ENCODE data around the gene ZBBX. TPM values are rescaled to one million over a fixed set of nuclear protein-coding genes. Genes with fewer than 3 reads are reported as not detected.

Gene ZBBX
- total and polyA plus RNA-seq, 9 of the 15 experiments (the other 6 are each of a cell fraction or from before 2014, with no cell fraction given), result not detected

DNA sequence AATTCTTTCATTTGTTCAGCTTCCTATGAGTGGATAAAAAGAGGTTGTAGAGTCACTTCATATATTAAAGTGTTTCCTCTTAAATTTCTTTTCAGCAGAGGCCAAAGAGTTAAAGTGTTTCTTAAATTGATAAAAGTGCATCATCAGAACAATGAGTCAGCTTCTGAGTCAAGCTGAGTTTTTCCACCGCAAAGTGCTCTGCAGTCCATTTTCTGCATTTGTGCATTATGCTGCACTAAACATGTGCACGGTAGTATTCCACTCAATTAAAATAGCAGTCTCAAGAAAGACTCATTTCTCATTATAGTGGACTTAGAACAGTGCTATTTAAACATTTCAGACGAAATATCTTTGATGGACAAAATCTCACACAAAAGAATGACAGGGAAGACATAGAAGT is 152.0 kb downstream of the ZBBX start (continued):
- TF ChIP-seq UBTF (IDR thresholded peaks at IDR 0.05; ENCODE audit: borderline replicate concordance in 1 of 2, low read depth in 2 of 2, low read length in 2 of 2) (no peak), CGGBP1 (CRISPR knock-in tag; IDR thresholded peaks at IDR 0.05) (no peak), TGIF2 (CRISPR knock-in tag; IDR thresholded peaks at IDR 0.05) (no peak)

GRCh38 chr3:167225821-167226220 is 154.3 kb downstream of the ZBBX start:
- H4K20me1 ChIP-seq (replicated peaks; ENCODE audit: control insufficient read depth, insufficient read depth, low read length), result no peaks in the 10 kb centered on the region
- no peak for DNase-seq (ENCODE audit: extremely low read depth in 1 of 4, low spot score in 3 of 4)
- 0% methylated on average over 1 of the region's 1 CpG for WGBS (ENCODE audit: insufficient coverage, low coverage, missing lambda C conversion rate)
- POLR2A ChIA-PET, result no interaction called here
- H2AFZ ChIP-seq (ENCODE audit: low read depth, low read length), result no peak overlapping the region
- in situ Hi-C loops (cut with MboI), result no loop called here
- no peaks in the 10 kb centered on the region; the same call in 1 of the 2 replicates for H3K9me3 ChIP-seq (replicated peaks; ENCODE audit: control insufficient read depth, insufficient read depth, low read depth, low read length)
- intact Hi-C loops (cut with micrococcal nuclease), result no loop called here
- no peak overlapping the region for H3K4me2 ChIP-seq (ENCODE audit: insufficient read depth, low read length)
- no peaks in the 10 kb centered on the region for H3K36me3 ChIP-seq (ENCODE audit: control insufficient read depth, insufficient read depth, low read length)
- no peak for FAIRE-seq
- H3K79me2 ChIP-seq (ENCODE audit: control insufficient read depth, insufficient read depth, low read length), result no peaks in the 10 kb centered on the region
- no peaks in the 10 kb centered on the region for H3K9me1 ChIP-seq (ENCODE audit: control insufficient read depth, insufficient read depth, low read length)
- no peaks in the 10 kb centered on the region for H3K27me3 ChIP-seq (ENCODE audit: control insufficient read depth in 2 of 2, insufficient read depth in 2 of 2, low read length in 2 of 2)
- CTCF ChIA-PET (ENCODE audit: low intra/inter-chr PET ratio), result no interaction called here
- H3K27ac ChIP-seq (ENCODE audit: extremely low read depth, low read depth, low read length), result no peak overlapping the region
- no peak for ATAC-seq
- no peak overlapping the region for H3K9ac ChIP-seq (ENCODE audit: insufficient read depth in 1 of 2, low read depth in 2 of 2, low read length in 2 of 2)
- H3K4me3 ChIP-seq, result no peak overlapping the region
- BruUV-seq (replicated peaks), result no TSS peak
- no peaks in the 10 kb centered on the region for H3K4me1 ChIP-seq (replicated peaks in 1 of 2; ENCODE audit: control insufficient read depth in 2 of 2, insufficient read depth in 2 of 2, low read length in 2 of 2)
- TF ChIP-seq MCM2 (IDR thresholded peaks at IDR 0.05; ENCODE audit: low read depth) (no peak), SAFB (IDR thresholded peaks at IDR 0.05; ENCODE audit: borderline replicate concordance, low read depth, low read length) (no peak), ZNF232 (CRISPR knock-in tag; IDR thresholded peaks at IDR 0.05) (no peak), XRCC5 (IDR thresholded peaks at IDR 0.05; ENCODE audit: low read depth, low read length) (no peak), GABPB1 (CRISPR knock-in tag; IDR thresholded peaks at IDR 0.05) (no peak), ZBTB9 (CRISPR knock-in tag; IDR thresholded peaks at IDR 0.05) (no peak), MYBL2 (IDR thresholded peaks at IDR 0.05; ENCODE audit: low read depth) (no peak), MYBL2 (CRISPR knock-in tag; IDR thresholded peaks at IDR 0.05; ENCODE audit: borderline replicate concordance) (no peak)
- TF ChIP-seq, protein P1, sequence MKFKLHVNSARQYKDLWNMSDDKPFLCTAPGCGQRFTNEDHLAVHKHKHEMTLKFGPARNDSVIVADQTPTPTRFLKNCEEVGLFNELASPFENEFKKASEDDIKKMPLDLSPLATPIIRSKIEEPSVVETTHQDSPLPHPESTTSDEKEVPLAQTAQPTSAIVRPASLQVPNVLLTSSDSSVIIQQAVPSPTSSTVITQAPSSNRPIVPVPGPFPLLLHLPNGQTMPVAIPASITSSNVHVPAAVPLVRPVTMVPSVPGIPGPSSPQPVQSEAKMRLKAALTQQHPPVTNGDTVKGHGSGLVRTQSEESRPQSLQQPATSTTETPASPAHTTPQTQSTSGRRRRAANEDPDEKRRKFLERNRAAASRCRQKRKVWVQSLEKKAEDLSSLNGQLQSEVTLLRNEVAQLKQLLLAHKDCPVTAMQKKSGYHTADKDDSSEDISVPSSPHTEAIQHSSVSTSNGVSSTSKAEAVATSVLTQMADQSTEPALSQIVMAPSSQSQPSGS (CRISPR knock-in tag; IDR thresholded peaks at IDR 0.05), result no peak
